H1 (cell line): ENCODE measurements around the gene SLC2A4. TPM values are rescaled to one million over a fixed set of nuclear protein-coding genes. Genes with fewer than 3 reads are reported as not detected.

Experiments used
- SAP30 ChIP-seq: fragments of 300-600 bp; sonication (generic); IDR thresholded peaks from 2 replicates; pipeline ENCODE4 v1.7.1; 2012; ENCODE audit warnings: low read length, moderate library complexity, mild to moderate bottlenecking, inconsistent platforms; ENCODE audit not compliant: insufficient read depth, insufficient replicate concordance
- ZNF274 ChIP-seq: IDR thresholded peaks from 2 replicates; pipeline ENCODE4 v1.7.0; 2012; ENCODE audit warnings: low read length, borderline replicate concordance; ENCODE audit errors: extremely low read depth
- polyA plus RNA-seq, 7 experiments: library from polyadenylated mRNA; depleted of rRNA in 3 of 7; stranded (reverse) in 5 of 7; unstranded in 2 of 7; fragments of >200 nt in 5 of 7; fragments of 200-250 nt in 2 of 7; gene quantifications; 1 replicate in 5 of 7; 2 replicates in 1 of 7; 4 replicates in 1 of 7; pipeline versions ENCODE4 v1.2.1 to v1.2.3, GENCODE V29; 2011 to 2013; ENCODE audit warnings: missing spikeins in 2 of 7, mixed read lengths in 2 of 7
- total RNA-seq: library from RNA; stranded (reverse); fragmentation: NEBNext Ultra II Directional; extraction: Animal tissue kit (Norgen Biotek cat#: 25700); gene quantifications from 2 replicates; pipeline ENCODE4 v1.2.1, GENCODE V29; 2021

The SLC2A4 gene
- total and polyA plus RNA-seq, 2 of the 8 experiments (the other 6 are each of a cell fraction or from before 2014, with no cell fraction given), result 5.7 to 6.9 TPM

DNA sequence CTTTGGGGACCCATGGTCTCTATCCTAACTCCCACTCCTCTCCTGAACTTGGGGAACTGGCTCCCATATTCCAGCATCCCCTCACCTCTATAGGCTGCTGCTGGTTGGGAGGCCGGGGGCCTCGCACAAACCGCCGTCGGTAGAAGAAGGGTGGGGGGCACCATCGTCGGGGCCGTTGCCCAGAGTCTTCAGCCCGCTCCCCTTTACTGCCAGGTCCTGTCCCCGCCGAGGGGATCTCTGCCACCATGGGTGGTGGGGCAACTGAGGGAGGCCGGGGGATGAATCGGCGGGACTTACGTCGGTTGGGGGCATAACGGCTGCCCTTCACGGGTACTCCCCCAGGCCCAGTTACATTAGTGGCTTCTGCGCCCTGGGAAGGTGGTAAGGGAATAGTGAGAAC lies 8.6 kb downstream of the SLC2A4 start (continued):
- TF ChIP-seq SAP30 (no peak), ZNF274 (no peak)
